Ishikawa (cell line): Measurements from ENCODE around the gene STK26.

Experiments used
- FOXM1 ChIP-seq: IDR thresholded peaks from 2 replicates; pipeline ENCODE4 v1.6.1; 2012; ENCODE audit warnings: low read depth, borderline replicate concordance
- MAX ChIP-seq: IDR thresholded peaks from 2 replicates; pipeline ENCODE4 v1.6.1; 2012
- RAD21 ChIP-seq: IDR thresholded peaks from 2 replicates; pipeline ENCODE4 v1.6.1; 2012; ENCODE audit warnings: low read depth
- REST ChIP-seq: IDR thresholded peaks from 2 replicates; pipeline ENCODE4 v1.6.1; 2012; ENCODE audit warnings: low read depth, mild to moderate bottlenecking
- USF1 ChIP-seq: IDR thresholded peaks from 2 replicates; pipeline ENCODE4 v1.6.1; 2012
- YY1 ChIP-seq: IDR thresholded peaks from 2 replicates; pipeline ENCODE4 v1.6.1; 2012; ENCODE audit warnings: low read depth

GRCh38 chrX:132043977-132044376 lies 20.9 kb downstream of the STK26 start:
- TF ChIP-seq MAX (no peak), YY1 (no peak), RAD21 (no peak), REST (no peak), USF1 (no peak), FOXM1 (no peak)
